ENCODE measurements around the gene ACTG2. TPM values are rescaled to one million over a fixed set of nuclear protein-coding genes. Genes with fewer than 3 reads are reported as not detected.

The ACTG2 gene
- total RNA-seq (over 10,000 TPM in 1 of 4 donors, 1,000 to 10,000 TPM in 3; 3,612 to 10,290 (median 5,643) TPM), polyA plus RNA-seq (100 to 1,000 TPM in 2 of 3 donors, 10 to 100 TPM in 1; 16.9 to 441 (median 104) TPM)

DNA sequence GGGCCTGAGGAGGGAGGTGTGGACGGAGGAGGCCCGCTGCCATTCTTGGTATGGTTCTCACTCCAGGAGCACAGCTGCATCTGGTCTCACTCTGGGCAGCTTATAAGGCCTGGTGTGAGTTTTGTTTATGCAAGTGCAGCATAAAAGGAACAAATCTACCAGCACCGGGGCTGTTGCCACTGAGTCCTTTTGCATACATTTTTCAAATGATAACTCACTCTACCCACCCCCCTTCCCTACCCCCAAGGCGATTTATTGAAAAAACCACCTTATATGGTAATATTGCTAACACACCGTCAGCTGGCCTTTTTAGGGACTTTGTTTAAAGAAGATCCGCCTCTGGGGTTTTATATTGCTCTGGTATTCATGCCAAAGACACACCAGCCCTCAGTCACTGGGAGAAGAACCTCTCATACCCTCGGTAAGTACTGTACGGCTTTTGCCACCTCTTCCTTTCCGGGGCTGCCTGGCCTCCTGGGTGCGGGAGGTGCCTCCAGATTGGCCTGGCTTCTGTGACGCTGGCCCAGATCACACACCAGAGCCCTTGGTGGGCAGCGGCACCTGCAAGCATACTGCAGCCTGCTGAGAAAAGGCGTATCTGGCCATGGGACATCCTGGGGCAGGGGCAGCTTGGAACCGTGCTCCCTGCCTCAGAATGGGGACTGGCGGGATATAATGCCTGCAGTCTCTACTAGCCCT lies at the start of gene ACTG2:
Gene ACTG2, plus strand, starts transcription at position 378 of the 699 bp plus-strand sequence. CDS start 8,304 bp downstream, outside the sequence.
- Histone ChIP-seq H3K27ac (peak within 1 kb of the TSS; percentile 90 to 99 (median 94)), H3K36me3 (peaks cover 27 to 41% (median 31%) of the 10 kb centered on the region in 4 donors), H3K4me1 (peaks cover 0 to 47% (median 41%) of the 10 kb centered on the region in 4 donors), H3K9me3 (no peaks in the 10 kb centered on the region), H3K4me3 (peak within 1 kb of the TSS; percentile 58 to 79 (median 75)), H3K27me3 (no peaks in the 10 kb centered on the region)
- TF ChIP-seq, protein P1, sequence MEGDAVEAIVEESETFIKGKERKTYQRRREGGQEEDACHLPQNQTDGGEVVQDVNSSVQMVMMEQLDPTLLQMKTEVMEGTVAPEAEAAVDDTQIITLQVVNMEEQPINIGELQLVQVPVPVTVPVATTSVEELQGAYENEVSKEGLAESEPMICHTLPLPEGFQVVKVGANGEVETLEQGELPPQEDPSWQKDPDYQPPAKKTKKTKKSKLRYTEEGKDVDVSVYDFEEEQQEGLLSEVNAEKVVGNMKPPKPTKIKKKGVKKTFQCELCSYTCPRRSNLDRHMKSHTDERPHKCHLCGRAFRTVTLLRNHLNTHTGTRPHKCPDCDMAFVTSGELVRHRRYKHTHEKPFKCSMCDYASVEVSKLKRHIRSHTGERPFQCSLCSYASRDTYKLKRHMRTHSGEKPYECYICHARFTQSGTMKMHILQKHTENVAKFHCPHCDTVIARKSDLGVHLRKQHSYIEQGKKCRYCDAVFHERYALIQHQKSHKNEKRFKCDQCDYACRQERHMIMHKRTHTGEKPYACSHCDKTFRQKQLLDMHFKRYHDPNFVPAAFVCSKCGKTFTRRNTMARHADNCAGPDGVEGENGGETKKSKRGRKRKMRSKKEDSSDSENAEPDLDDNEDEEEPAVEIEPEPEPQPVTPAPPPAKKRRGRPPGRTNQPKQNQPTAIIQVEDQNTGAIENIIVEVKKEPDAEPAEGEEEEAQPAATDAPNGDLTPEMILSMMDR (IDR thresholded peaks at IDR 0.05) = no peak
- TF ChIP-seq POLR2A (IDR thresholded peaks at IDR 0.05) (peak; percentile 87 to 97), POLR2AphosphoS5 (IDR thresholded peaks at IDR 0.05) (peak; percentile 91 to 98 (median 97)), EP300 (IDR thresholded peaks at IDR 0.05) (peak; percentile 35 to 90 (median 70))
- peak; percentile 94 for DNase-seq
- WGBS, 2 donors = 68 to 69% methylated on average over 15 of the region's 15 CpGs
- intact Hi-C loops (cut with DNase I) = loop anchor here (2.0 kb wide), 2 partner anchors 22 to 54 kb away; no protein-coding TSS in a partner anchor

DNA sequence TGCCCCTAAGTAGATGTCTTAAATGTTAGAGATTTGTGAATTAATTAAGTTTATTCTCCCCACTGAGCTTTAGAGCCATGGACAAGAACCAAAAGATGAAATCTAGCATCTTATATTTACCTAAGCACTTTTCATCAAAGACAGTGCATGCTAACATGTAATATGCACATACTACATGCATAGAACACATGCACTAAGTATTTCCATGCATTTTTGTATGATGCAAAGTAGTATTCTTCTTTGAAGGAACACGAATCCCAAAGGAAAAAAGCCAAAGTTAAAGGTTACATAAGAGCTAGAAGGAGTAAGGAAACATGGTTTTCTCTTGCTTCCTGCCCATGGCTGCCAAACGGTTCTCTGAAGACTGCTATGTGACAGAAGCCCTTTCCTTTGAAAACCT lies 48.7 kb upstream of the ACTG2 start:
- TF ChIP-seq, protein P1 (IDR thresholded peaks at IDR 0.05) = no peak
- TF ChIP-seq EP300 (IDR thresholded peaks at IDR 0.05) (no peak), POLR2AphosphoS5 (IDR thresholded peaks at IDR 0.05) (no peak), POLR2A (IDR thresholded peaks at IDR 0.05) (no peak)
- Histone ChIP-seq H3K36me3 (peaks cover 0 to 37% (median 2%) of the 10 kb centered on the region in 4 donors), H3K27ac (peak overlapping the region in 3 of 4 donors; percentile 82 to 96 (median 95)), H3K9me3 (no peaks in the 10 kb centered on the region), H3K27me3 (no peaks in the 10 kb centered on the region), H3K4me3 (no peak overlapping the region), H3K4me1 (peaks cover 0 to 45% (median 36%) of the 10 kb centered on the region in 4 donors)
- intact Hi-C loops (cut with DNase I) = no loop called here
- DNase-seq = no peak
- 61 to 71% methylated on average over 2 of the region's 2 CpGs for WGBS, 2 donors

DNA sequence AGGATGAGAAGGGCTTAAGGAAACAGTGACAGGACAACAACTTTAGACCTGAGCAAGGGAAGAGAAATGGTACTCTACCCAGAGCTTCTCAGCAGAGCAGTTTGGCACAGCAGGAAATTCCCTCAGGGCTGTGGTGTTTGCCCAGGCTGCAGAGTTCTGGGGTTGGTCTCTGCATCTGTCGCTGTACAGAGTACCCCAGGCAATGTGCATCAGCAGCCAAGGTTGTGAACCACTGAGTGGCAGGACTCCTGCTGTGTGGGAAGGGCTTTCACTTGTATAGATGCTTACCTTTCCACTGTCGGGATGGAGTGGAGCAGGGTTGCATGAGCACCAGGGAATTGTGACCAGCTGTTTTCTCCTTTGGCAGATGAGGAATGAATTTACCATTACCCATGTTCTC lies 42.8 kb upstream of the ACTG2 start:
- Histone ChIP-seq H3K4me1 (peaks cover 0 to 48% (median 25%) of the 10 kb centered on the region in 4 donors), H3K27ac (peak overlapping the region; percentile 5 to 96 (median 70)), H3K4me3 (no peak overlapping the region), H3K36me3 (peaks cover 0 to 75% (median 10%) of the 10 kb centered on the region in 4 donors), H3K9me3 (no peaks in the 10 kb centered on the region), H3K27me3 (no peaks in the 10 kb centered on the region)
- no peak for DNase-seq
- WGBS, 2 donors = 90 to 91% methylated on average over 2 of the region's 2 CpGs
- intact Hi-C loops (cut with DNase I) = no loop called here
- TF ChIP-seq, protein P1 (IDR thresholded peaks at IDR 0.05) = no peak
- TF ChIP-seq EP300 (IDR thresholded peaks at IDR 0.05) = no peak
- TF ChIP-seq POLR2A (IDR thresholded peaks at IDR 0.05) = no peak
- TF ChIP-seq POLR2AphosphoS5 (IDR thresholded peaks at IDR 0.05) = no peak

DNA sequence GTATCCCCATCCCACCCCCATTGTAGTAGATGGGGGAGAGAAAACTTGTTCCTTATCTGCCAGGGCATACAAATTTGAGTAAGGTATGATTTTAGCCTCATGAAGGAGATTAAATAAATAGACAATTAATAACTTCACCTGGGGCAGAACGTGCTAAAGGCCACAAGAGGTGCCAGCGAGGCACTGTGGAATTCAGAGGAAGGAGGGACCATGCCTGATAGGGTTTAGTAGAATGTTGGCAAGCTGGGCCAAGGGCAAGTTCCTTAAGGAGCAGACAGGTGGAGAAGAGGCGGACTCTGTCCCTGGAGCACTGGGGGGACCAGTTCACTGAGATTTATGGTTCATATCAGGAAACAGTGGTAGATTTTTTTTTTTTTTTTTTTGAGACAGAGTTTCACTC lies 41.5 kb upstream of the ACTG2 start:
- Histone ChIP-seq H3K27me3 (no peaks in the 10 kb centered on the region), H3K4me1 (peaks cover 0 to 51% (median 25%) of the 10 kb centered on the region in 4 donors), H3K27ac (peak overlapping the region in 3 of 4 donors; percentile 62 to 96 (median 77)), H3K36me3 (peaks cover 0 to 73% (median 12%) of the 10 kb centered on the region in 4 donors), H3K9me3 (no peaks in the 10 kb centered on the region), H3K4me3 (no peak overlapping the region)
- DNase-seq = no peak
- intact Hi-C loops (cut with DNase I) = no loop called here
- TF ChIP-seq, protein P1 (IDR thresholded peaks at IDR 0.05) = no peak
- TF ChIP-seq EP300 (IDR thresholded peaks at IDR 0.05) (no peak), POLR2A (IDR thresholded peaks at IDR 0.05) (no peak), POLR2AphosphoS5 (IDR thresholded peaks at IDR 0.05) (no peak)
- WGBS, 2 donors = 25 to 74% methylated on average over 3 of the region's 3 CpGs
